DMS79 treated with DMSO at 0.1 percent for 48 hours (cell line): ENCODE results near the gene ELF4.
"Not testable (repeated sequence)": the region's sequence is repeated elsewhere in the genome, so short reads cannot be mapped to it uniquely, and the experiment has no call there.

Experiments
- DNase-seq: peaks from one replicate; lab custom pipeline; 2025; lab: John Stamatoyannopoulos, UW

ELF4 gene

DNA sequence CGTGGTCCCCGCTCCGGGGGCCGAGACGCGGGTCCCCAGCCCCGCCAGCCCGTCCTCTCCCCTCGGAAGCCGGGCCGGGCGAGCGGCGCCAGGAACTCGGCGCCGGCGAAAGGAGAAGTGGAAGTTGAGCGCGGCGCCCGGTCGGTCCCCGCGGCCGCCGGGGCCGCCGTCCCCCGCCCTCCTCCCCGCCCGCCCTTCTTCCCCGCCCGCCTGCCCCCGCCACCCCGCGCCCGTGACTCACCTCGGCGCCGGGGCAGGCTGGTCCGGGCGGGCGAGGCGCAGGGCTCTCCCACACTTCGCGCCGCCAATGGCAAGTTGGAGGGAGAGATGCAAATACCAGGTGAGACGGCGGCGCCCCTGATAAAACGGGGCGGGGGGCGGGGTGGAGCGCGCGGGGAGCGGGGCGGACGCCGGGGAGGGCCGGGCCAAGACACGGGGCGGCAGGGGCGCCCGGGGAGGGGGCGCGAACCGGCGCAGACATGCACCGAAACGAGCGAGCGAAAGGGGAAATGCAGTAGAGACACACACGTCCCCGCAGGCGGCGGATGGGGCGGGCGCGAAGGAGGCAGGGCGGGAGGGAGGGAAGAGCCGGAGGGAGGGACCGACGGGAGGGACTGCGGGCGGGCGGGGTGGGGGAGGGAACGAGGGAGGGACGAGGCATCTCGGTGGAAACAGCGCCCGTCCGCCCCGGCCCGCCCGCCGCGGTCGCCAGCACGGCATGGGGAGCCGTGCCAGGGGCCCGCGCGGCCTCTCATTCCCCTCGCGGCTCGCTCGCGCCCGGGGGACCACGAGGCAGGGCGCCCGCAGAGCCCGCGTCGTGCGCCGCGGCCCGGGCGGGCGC is at the start of gene ELF4:
TSS of gene ELF4 (minus strand) at position 119 of the 841 bp plus-strand sequence. CDS start 29,167 bp downstream, outside the sequence.
- peak; percentile 17 for DNase-seq

- no peak for DNase-seq
Observed at GRCh38 chrX:130159776-130160175, 49.5 kb upstream of the ELF4 start.

- no peak for DNase-seq
Observed at GRCh38 chrX:130158311-130158710, 48.0 kb upstream of the ELF4 start.

DNA sequence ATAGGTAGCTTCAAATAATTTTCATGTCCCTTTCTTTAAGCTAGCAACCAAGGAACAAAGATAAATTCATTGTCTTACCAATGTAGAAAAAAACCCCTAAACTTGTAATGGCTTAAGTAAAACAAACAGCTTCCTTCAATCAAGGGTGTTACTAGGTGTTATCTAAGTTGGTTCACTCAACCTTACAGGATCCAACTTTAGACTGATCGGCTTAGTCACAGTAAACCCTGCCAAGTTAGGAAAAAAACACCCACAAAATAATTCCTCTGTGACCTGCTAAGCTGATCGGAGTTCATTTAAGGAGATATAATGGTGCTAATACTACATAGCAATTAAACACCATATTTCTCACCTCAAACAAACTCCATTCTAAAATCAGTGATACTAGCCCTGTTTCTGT is 45.3 kb upstream of the ELF4 start:
- no peak for DNase-seq

GRCh38 chrX:130147631-130148030 is 37.3 kb upstream of the ELF4 start:
- DNase-seq: no peak

- DNase-seq: no peak
Observed at GRCh38 chrX:130145123-130145522, 34.8 kb upstream of the ELF4 start.

GRCh38 chrX:130144509-130144908 is 34.2 kb upstream of the ELF4 start:
- no peak for DNase-seq

GRCh38 chrX:130139474-130140201 is 29.3 kb upstream of the ELF4 start:
- DNase-seq: peak; percentile 69

GRCh38 chrX:130136961-130137360 is 26.7 kb upstream of the ELF4 start:
- no peak for DNase-seq

GRCh38 chrX:130136496-130136895 is 26.2 kb upstream of the ELF4 start:
- DNase-seq: no peak

- DNase-seq: no peak
Observed at GRCh38 chrX:130130990-130131389, 20.7 kb upstream of the ELF4 start.

DNA sequence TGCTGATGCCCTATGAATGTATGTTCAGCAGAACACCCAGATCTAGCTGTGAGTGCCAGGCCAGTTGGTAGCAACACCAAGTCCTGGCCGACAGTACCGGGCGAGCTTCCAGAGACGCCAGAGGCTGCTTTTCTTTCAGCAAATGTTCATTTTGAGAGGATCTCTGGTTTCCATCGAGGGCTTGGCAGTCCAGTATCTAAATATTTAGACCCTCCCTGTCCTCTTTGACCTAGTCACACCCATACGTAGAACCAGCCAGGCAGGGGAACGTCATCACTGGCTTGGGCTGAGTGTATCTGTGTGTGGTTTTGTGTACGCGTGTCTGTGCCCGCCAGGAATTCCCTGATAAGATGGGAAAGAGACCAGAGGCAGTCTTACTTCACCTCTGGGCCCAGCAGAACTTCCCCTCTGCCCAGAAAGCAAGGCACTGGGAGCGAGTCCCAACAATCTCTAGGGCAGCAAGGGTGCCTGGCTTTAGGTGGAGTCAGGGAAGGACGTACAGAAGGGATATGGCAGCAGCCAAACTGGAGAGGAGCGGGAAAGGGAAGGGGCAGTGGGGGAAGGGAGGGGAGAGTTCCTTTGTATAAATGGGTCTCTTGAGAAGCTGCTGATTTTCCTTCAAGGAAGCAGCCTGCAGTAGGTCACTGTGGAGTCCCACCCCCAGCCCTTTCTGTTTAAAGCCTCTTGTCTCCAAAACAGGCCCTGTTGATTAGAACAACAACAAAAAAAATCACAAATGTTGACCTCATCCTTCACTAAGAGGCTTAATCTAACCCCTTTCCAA is 15.0 kb upstream of the ELF4 start:
- no peak for DNase-seq

- no peak for DNase-seq
Observed at GRCh38 chrX:130124577-130124976, 14.3 kb upstream of the ELF4 start.

GRCh38 chrX:130121505-130121800 is 11.2 kb upstream of the ELF4 start:
- no peak for DNase-seq

DNA sequence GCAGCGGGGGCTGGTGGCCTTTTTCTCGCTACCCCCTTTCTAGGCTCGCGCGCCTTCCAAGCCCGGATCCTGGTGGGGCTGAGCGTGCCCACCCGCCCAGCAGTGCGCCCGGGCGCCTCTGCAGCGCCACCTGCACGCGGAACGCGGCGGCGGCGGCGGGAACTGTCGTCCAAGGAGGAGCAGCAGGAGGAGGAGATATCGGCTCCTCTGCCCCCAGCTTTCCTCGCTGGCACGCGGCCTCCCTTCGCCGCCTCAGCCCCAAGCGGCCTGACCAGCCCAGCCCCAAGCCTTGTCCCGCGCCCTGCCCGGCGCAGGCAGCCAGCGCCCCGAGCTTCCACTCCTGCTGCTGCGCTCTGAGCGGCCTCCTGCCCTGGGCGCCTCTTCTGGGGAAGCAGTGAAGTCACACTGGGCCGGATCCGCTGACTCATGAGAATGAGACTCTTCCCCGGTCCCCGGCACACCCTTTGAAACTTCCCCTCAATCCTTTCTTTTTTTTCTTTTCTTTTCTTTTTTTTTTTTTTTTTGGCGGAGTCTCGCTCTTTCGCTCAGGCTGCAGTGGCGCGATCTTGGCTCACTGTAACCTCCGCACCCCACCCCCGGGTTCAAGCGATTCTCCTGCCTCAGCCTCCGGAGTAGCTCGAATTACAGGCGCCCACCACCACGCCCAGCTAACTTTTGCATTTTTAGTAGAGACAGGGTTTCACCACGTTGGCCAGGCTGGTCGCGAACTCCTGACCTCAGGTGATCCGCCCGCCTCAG is 10.6 kb upstream of the ELF4 start:
- DNase-seq: no peak

GRCh38 chrX:130120321-130120731 is 10.0 kb upstream of the ELF4 start:
- DNase-seq: no peak

DNA sequence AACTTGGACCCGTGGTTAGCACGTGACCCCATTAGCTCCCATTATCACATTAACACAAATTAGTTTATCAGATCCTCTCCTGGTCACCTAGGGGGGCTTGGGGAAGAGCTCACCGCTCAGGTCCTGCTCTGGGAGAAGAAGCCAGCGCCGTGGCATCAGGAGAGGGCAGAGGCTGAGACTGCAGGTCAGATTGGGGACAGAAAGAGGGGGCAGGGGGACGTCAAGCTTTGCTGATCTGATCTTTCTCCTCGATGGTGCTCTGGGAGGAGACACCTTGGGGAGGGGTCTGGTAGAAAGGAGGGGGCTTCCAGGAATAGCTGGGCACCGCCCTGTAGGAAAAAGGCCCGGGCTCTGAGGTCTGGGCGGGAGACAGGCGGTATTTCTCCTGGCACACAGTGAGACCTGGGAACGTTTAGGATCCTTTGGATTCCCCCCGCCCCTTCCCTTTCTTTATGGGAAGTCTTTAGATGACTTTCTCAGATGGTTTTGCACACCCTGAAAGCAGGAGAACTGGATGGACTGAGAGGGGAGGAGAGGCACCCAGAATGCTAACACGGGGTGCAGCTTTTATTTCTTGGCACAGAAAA is 9.1 kb upstream of the ELF4 start:
- no peak for DNase-seq

DNA sequence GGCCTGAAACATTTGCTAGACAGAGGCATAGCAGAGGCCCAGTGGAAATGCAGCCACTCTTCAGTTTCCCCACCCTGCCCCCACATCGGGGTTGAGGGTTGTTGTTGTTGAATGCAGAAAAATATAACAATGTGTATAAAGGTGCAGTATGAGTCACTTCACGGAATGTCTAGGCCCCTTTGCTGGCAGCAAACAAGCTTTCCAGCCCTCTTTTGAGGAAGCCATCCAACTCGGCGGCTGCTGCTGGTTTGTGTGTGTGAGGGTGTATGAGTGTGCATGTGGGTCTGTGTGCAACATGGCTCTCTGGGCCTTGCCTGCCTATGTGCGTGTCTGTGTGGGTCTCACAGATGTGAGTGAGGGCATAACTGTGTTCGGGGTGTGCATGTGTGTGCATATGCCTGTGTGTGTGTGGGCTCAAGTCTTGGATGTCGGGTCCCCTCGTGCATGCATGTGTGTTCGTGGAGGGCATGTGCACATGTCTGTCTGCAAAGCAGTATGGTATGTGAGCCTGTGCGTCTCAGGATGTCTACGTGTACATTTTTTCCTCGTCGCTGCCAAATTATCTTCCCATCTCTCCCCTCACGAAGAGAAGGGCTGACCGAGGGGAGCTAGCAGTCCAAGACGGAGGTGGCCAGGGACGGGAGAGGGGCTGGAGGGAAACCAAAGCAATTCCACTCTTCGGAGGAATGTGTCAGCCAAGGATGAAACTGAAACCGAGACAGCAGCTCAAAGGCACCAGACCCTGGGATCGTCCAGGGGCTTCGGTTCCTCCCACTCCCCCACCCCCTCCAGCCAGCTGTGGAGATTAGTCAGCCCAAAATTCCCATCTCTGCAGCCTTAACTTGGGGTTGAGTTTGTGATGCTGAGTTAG is 8.4 kb upstream of the ELF4 start:
- DNase-seq: no peak

- no peak for DNase-seq
Observed at GRCh38 chrX:130117166-130117565, 6.9 kb upstream of the ELF4 start.

GRCh38 chrX:130115119-130115885 is 5.0 kb upstream of the ELF4 start:
- not testable (repeated sequence) for DNase-seq
